H4 (cell line): Measurements from ENCODE around the gene KLHDC4. TPM values are rescaled to one million over a fixed set of nuclear protein-coding genes. Genes with fewer than 3 reads are reported as not detected.
"Not testable (repeated sequence)": the region's sequence is repeated elsewhere in the genome, so short reads cannot be mapped to it uniquely, and the experiment has no call there.

ENCODE experiments used
- DNase-seq: peaks from one replicate; pipeline ENCODE4 v3.0.0-alpha.2; 2015; ENCODE audit warnings: low spot score
- total RNA-seq: library from RNA; depleted of rRNA; stranded (reverse); fragments of >200 nt; shearing (Covaris generic); gene quantifications from 2 replicates; pipeline ENCODE4 v1.2.3, GENCODE V29; 2014

Gene KLHDC4
- total RNA-seq, 1 experiment from 2014 or later = 18.4 TPM

DNA sequence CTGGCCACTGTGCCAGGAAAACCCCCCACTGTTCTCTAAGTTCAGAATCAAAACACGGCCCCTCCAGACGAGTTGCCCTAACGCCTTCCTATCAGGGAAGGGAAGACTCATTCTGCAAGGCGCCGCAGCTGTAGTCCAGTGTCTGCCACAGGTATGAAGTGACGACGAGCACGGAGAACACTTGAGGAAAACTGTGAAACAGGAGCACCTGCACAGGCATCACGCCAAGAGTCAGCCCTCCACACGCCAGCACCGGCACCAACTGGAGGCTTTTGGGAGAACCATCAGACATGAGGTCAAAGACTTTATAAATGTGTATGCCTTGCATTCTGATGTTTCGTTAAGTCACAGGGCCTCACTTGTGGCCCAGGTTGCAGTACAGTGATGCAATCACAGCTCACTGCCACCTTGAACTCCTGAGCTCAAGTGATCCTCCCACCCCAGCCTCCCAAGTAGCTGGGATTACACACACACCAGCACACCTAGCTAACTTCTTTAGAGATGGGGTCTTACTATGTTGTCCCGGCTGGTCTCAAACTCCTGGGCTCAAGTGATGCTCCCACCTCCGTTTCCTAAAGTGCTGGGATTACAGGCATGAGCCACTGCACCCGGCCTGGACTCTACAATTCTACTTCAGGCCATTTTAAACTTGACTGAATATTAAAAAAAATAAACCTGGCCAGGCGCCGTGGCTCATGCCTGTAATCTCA lies 22.9 kb downstream of the KLHDC4 start:
- no peak for DNase-seq

DNA sequence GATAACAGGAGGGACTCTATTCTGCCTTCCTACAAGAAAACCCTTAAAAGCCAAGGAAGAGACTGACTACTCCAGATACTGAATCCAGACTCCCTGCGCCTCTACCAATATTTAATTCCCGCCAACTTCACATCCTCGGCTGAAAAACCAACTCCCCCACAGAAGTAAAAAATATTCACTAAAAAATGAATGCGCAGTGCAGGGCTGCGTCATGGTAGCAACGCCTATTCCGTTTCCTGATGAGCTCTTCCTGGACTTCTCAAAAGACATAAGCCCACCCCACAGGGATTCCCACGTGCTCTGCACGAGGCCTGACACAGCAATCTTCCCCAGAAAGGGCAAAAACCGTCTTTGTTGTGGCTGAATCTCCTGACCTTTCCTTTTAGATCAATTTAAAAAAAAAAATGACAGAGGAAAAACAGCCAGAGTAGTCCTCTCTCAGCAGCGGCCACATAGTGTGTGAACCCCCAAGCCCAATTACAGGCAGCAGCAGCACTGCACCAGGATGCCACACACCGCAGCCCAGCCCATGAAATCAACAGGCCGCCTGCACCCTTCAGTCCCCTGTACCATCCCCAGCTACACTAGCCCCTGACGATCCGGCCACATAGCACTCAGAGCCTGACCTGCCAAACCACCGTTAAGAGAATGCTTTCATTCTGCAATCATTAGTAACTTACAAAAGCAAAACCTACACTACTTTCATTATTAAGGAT lies 23.9 kb downstream of the KLHDC4 start:
- no peak for DNase-seq

DNA sequence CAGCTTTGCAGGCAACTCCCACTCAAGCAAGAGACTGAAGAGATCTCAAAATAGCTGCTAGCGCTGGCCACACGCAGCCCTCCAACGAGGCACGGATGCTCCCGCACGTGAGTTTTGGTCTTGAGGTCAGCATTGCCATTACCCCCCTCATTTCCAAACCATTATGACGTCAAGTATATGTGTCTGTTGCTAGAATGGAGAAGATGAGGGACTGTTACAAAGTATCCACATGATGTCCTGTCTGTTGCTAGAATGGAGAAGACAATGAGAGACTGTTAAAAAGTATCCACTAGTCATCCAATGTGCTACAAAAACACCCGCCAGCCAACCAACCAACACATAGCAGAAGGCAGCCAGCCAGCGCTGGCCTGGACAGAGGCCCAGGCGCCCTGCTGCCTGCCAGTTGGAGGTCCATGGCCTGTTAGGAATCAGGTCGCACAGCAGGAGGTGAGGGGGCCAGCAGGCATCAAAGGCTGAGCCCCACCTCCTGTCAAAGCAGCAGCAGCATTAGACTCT lies 24.8 kb downstream of the KLHDC4 start:
- no peak for DNase-seq

DNA sequence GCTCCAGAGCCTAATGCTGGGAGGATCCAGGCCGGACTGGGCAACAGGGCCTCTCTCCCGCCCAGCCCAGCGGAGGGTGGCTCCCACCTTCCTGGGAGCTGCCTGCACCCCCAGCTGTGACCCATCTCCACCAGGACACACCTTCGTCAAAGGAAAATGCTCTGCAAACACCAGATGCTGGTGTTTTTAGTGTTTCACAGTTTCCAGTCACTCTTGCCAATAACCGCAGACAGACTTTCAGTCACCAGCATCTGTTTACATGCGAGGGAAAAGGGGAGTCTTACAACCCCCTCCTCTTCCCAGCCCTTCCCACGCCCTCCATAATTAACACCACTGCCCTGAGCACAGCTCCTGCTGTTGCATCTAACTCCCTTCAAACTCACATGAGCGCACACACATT lies 25.3 kb downstream of the KLHDC4 start:
- DNase-seq = no peak

DNA sequence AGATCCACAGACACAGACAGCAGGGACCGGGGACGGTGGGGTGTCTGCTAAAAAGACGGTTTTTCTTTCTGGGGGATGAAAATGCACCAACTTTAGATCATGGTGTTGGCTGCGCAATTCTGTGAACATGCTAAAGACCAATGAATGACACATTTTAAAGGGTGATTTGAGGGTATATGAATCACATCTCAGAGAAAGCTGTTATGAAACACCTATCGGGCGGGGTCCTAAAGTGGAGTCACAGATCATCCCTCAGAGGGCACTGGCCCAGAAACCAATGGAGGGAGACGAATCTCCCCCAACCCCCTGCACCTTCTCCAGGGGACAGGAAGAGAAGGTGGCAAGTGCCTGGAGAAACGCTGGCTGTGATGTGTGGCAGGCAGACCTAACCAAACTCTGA lies 26.0 kb downstream of the KLHDC4 start:
- DNase-seq = no peak

DNA sequence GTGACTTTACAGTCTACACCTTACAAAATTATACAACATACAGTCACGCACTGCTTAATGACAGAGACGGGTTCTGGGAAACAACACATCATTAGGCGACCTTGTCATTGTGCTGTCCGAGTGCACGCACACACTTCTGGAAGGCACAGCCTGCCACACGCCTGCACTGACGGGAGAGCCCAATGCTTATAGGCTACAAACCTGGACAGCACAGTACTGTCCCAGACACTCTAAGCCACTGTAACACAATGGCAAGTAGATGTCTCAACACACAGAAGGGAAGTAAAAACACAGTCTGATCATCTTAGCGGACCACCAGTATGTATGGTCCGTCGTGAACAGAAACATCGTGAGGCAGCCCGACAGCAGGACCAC lies 29.8 kb downstream of the KLHDC4 start:
- DNase-seq = no peak

DNA sequence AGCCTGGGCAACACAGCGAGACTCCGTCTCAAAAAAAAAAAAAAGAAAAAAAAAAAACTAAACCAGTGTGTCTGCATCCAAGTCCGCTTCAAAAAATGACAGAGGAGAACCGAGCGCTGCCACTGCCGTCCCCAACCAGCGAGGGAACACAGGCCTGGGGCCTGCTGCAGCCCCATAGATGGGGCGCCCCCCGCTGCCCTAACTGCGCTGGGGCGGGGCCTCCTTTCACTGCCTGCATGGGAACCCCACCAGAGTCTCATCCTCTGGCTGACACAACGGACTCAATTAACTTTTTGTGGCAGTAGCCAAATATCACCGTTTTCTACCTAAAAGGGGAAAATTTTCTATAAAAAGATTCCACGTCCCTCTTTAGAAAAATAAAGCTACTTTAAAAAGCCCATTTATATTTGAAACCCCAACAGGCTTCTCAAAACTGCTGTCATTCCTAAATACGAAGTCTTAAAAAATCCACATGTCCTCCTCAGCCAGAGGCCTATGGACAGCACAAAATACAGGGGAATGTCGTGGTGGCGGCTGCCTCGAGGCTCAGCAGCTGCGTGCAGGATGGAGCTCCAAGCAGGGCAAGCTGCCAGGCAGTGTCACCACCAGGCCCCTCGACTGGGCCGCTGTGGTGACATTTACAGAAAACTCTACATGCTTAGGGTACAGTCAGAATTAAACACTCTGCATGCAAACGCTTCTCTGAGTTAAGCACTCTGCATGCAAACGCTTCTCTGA lies 30.3 kb downstream of the KLHDC4 start:
- no peak for DNase-seq

DNA sequence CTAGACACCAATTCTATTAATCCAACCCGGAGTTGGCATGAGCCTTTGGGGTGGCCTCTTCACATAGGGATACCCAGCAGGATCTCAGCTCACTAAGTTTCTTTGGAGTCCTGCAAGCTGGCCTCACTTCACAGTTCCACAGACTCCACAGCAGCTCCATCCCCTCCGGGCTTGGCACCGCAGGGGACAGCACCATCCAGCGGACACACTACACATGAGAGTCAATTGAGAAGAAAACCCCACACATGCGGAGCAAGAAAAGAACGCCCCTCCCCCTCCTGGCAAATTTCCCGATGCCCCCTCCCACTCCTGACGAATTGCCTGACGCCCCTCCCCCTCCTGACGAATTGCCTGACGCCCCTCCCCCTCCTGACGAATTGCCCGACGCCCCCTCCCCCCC lies 31.1 kb downstream of the KLHDC4 start:
- no peak for DNase-seq

DNA sequence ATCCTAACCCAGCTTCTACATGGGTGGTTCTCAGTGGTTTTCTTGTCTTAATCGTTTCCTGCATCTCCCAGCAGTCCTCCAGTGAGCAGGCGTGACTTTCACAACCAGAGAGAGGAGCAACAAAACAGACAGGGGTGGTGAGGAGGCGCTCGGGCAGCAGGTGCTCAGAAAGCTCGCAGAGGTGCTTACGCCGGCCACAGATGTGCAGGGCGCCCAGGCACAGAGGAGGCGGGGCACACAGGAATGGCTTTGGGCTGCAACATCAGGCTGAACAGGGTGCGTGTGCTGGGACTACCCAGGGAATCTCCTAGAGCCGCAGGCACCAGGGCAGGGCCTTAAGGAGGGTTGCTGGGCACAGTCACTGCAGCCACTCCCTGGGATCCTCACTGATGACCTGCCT lies 32.6 kb downstream of the KLHDC4 start:
- no peak for DNase-seq

DNA sequence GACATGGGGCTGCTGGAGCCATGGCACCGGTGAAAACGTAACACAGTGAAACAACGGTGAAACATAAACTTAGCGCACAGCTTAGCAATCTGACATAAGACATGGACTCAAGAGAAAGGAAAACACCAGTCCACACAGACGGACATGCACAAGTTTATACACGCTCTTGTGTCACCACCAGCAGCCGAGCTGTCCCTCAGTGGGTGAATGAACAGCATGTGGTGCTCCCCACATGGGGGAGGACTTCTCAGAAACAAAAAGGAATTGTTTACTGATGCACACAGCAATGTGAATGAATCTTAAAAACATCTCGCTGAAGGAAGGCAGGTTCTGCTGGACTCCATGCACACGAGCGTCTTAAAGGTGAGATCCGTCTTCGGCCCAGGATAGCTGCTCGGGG lies 34.2 kb downstream of the KLHDC4 start:
- no peak for DNase-seq

DNA sequence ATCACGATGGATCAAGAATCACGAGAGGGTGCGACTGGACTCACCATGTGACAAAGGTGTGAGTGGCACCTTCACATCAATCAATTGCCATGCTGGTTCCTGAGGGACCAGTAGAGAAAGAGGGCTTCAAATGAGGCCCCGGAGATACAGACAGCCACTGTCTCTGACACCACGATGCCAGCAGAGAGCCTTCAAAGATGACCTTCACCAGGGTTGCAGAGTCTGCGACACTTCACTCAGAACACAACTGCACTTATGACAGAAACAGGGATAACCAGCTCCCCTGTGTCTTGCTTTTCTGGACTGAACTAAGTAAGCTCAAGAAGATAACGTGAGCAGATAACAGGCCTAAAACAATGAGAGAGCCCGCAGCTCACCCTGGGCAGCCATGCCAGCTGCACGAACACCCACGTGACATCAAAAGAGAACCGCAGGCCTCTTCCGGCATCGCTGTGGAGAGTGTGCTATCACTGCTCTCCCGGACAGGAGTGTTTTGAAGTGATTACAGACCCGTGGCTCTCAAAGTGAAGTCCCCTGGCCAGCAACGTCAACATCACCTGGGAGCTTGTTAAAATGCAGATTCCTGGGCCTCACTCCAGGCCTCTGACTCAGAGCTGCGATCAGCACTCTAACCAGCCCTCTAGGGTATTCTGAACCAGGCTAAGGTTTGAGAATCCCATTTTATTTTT lies 36.4 kb downstream of the KLHDC4 start:
- no peak for DNase-seq

DNA sequence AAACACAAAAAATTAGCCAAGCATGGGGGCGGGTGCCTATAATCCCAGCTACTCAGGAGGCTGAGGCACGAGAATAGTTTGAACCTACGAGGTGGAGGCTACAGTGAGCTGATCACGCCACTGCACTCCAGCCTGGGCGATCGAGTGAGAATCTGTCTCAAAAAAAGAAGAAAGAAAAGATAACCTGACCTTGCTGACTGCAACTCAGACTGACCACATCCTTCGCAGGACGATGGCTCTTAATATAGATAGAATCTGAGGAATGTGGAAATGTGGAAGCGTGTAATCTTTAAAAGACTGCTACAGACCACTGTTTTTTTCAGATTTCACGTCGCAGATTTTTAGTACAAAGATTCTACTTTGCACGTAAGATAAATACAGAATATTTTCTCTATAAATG lies 37.8 kb downstream of the KLHDC4 start:
- no peak for DNase-seq

DNA sequence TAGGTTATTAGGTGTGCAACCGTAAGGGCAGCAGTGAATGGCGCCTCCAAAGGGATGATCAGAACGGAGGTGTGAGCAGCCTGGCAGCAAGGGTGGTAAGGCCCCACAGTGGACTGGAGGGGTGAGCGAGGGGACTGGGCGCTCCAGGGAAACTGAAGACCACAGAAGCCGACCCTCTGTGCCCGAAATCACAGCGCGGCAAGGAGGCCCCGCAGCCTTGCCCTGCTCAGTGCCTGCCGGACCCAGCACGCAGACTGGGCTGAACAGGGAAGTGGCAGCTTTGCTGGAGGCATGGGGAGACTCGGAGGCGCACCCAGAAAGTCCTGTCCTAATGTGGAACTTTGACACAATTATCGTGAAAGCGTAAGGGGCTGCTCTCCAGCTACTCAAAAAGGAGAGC lies 38.4 kb downstream of the KLHDC4 start:
- DNase-seq = no peak

DNA sequence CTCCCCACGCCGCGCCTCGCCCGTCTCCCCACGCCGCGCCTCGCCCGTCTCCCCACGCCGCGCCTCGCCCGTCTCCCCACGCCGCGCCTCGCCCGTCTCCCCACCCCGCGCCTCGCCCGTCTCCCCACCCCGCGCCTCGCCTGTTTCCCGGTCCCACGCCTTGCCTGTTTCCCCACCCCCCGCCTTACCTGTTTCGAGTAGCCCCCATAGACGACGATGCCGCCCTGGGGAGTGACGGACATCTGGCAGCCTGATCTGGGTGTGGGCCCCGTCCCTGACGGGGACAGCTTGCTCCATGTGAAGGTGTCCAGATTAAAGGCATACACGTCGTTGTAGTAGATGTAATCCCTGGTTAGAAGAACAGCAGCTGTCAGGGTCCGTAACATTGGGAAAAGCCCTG lies 39.2 kb downstream of the KLHDC4 start:
- not testable (repeated sequence) for DNase-seq

DNA sequence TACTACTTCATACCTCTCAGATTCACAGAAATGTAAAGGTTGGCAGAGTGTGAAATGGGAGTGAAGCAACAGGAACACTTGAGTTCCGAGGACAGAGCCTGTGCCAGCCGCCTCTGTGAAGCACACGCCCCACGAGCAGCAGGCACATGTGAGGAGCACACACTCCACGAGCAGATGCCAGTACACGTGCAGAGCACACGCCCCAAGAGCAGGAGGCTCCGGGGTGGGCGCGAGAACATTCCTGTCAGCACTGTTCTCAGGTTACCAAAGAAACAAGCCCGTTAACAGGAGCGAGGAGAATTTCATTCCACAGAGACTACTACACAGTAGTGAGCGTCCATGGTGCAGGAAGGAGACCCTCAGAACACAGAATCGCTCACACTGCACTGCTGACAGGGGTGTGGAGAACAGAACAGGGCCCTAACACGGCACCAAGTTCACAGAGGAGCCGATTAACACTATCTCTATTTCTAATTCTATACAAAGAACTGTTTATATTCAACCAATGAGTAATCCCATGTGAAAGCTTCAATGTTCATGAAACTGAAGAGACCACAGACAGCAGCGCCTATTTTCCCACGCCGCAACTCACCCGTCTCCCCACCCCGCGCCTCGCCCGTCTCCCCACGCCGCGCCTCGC lies 40.1 kb downstream of the KLHDC4 start:
- DNase-seq = no peak

DNA sequence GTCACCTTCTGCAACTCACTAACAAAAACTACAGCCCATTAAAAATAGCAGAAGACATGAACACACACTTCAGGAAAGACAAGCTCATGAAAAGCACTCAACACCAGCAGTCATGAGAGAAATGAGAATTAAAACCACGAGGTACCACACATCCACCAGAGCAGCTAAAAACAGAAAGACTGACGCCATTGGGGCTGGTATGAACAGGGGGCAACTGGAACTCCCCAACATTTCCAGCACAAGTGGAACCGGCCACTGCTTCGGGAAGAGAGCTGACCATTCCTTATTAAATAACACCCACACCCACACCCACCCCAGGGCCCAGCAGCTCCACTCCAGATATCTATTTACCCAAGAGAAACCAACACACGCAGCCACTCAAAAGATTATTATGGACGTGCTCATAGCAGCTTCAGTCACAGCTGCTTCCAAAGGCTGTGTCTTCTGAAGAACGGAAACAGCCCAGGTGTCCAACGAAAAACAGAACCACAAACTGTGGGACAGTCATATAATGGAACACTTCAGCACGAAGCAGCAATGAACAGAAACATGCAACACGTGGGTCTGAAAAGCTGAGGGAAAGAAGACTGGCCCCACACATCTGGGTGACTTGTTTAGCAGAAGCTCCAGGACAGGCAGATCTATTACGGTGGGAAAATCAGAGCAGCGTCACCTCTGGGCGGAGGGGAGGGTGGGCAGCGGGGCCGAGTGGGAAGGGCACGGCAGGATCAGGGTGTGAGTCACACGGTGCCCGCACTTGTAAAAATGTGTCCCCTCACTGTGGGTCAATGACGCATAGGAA lies 41.1 kb downstream of the KLHDC4 start:
- DNase-seq = no peak

DNA sequence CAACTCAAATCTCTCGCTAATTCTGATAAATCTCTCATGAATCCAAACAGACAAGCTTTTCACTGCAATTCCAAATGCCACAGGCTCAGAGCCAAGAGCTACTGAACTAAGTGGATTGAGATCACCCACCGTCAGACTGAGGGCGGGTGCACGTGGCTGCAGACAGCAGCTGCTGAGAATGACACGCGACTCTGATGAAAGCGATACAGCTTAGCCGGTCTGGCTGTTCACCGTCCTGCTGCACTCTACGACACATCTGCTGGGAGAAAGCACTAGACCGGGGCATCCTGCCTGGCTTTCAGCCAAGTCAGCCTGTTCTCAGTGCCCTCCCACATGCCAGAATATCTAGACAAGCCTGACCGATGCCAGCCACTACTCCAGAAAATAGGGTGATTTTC lies 42.6 kb downstream of the KLHDC4 start:
- peak; percentile 76 for DNase-seq

DNA sequence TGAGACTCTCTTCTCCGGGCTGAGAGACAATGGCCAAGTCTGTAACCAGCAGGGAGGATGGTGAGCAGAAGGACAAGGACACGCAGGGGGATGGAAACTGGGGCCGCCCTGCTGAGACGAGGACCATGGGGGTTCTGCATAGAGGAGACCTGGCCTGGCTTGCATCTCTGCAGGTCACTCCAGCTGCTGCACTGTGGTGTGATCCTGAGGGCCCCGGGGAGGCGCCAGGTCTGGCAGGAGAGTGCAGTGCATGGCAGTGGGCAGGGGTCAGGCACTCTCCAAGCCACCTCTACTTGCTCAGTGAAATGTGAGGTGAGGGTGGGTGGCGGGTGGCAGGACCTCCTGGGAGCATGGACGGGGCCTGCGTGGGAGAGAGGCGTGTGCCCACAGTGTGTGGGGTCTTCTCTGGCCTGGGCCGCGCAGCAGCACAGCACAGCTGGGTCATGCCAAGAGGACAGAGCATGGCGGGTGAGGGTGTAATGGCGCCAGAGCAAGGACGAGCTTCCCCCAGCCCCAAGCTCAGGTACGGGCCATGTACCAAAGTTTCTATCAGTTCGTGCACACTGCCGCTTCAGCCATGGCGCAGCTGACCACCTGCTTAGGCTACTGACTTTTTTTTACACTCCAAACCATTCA lies 43.1 kb downstream of the KLHDC4 start:
- DNase-seq = no peak

DNA sequence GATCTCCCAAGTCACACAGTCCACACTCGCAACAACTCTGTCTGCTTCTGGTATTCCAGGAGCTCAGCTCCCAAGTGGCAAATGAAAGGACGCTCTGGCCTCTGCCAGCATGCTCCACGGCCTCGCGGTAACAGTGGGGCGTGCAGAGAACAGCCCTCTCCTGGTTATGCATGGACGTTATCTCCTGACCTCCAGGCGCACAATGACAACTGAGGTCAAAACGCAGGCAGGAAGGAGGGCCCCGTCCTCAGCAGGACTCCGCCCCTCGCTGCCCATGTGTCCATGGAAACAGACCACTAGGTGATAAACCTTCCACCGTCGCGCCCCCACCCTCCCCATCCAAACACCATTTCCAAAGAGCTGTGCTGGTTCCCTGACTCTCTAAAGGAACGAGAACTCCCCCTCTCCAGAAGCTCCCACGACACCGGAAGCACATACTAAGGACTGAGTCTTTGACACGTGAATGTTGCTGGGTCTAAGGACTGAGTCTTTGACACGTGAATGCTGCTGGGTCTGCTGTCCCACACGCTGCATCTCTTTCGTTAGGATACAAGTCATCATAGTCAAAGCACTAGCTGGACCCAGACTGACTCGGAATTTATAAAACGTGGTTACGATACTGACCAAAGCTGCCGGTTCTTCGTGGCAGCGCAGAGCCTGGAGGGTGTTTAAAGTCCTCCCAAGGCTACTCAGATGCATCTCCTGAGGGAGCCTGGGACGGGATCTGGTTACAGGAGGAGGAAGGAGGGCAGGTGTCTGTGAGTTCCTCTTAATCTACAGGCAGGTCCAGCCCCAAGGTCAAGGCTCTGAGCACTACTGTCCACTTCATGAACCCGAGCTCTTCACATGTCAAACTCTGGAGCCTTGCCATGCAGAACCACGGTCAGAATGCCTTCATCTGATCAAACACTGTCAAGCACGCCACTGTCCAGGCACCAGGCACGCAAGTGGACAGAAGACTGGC lies 43.9 kb downstream of the KLHDC4 start:
- no peak for DNase-seq
